PFSK-1 (cell line): ENCODE data around the gene HIF1A.

Experiments used
- FOXP2 ChIP-seq: optimal IDR thresholded peaks from 2 replicates; pipeline ENCODE3; 2011; ENCODE audit warnings: borderline replicate concordance, control low read depth, inconsistent platforms; ENCODE audit not compliant: insufficient read depth; ENCODE audit errors: extremely low read length, extremely low read depth
- POLR2AphosphoS5 ChIP-seq: IDR thresholded peaks from 2 replicates; pipeline ENCODE4 v1.6.1; 2012; ENCODE audit warnings: low read depth, mild to moderate bottlenecking, control low read depth, low read length, moderate library complexity
- REST ChIP-seq, 2 experiments: IDR thresholded peaks; 2 replicates each; pipeline versions ENCODE4 v1.6.1 to v1.8.0; 2011 to 2012; ENCODE audit warnings: low read depth in 2 of 2, low read length in 2 of 2, control low read depth in 1 of 2, inconsistent platforms in 1 of 2, mild to moderate bottlenecking in 1 of 2, moderate library complexity in 1 of 2; ENCODE audit not compliant: insufficient read depth in 1 of 2
- SIN3A ChIP-seq: IDR thresholded peaks from 2 replicates; pipeline ENCODE4 v1.6.1; 2012; ENCODE audit warnings: mild to moderate bottlenecking, low read length, moderate library complexity, borderline replicate concordance; ENCODE audit not compliant: insufficient read depth
- TAF1 ChIP-seq: IDR thresholded peaks from 2 replicates; pipeline ENCODE4 v1.6.1; 2012; ENCODE audit warnings: low read length, control low read depth, borderline replicate concordance; ENCODE audit not compliant: insufficient read depth

Gene HIF1A

GRCh38 chr14:61726778-61727658, 31.7 kb downstream of the HIF1A start:
- TF ChIP-seq REST (IDR thresholded peaks at IDR 0.05; ENCODE audit: insufficient read depth in 1 of 2, low read depth in 2 of 2, low read length in 2 of 2), result no peak

GRCh38 chr14:61730756-61731373, 35.6 kb downstream of the HIF1A start:
- TF ChIP-seq TAF1, result no peak
- TF ChIP-seq REST (IDR thresholded peaks at IDR 0.05; ENCODE audit: insufficient read depth in 1 of 2, low read depth in 2 of 2, low read length in 2 of 2), result no peak
- no peak for TF ChIP-seq POLR2AphosphoS5
- no peak for TF ChIP-seq SIN3A
- TF ChIP-seq FOXP2, result no peak

GRCh38 chr14:61733972-61734371, 38.7 kb downstream of the HIF1A start:
- no peak for TF ChIP-seq FOXP2
- TF ChIP-seq SIN3A, result no peak
- no peak for TF ChIP-seq POLR2AphosphoS5

- TF ChIP-seq TAF1 (no peak), FOXP2 (no peak), REST (IDR thresholded peaks at IDR 0.05; ENCODE audit: insufficient read depth in 1 of 2, low read depth in 2 of 2, low read length in 2 of 2) (no peak), SIN3A (no peak), POLR2AphosphoS5 (no peak)
These were observed 41.4 kb downstream of the HIF1A start for GRCh38 chr14:61736751-61737150.

- TF ChIP-seq REST (IDR thresholded peaks at IDR 0.05; ENCODE audit: insufficient read depth in 1 of 2, low read depth in 2 of 2, low read length in 2 of 2) (no peak), FOXP2 (no peak), SIN3A (no peak), TAF1 (no peak), POLR2AphosphoS5 (no peak)
These were observed 42.6 kb downstream of the HIF1A start for GRCh38 chr14:61737915-61738314.
